Measurements from ENCODE around the gene SEC62.
"Not testable (repeated sequence)": the region's sequence is repeated elsewhere in the genome, so short reads cannot be mapped to it uniquely, and the experiment has no call there.

SEC62 gene

DNA sequence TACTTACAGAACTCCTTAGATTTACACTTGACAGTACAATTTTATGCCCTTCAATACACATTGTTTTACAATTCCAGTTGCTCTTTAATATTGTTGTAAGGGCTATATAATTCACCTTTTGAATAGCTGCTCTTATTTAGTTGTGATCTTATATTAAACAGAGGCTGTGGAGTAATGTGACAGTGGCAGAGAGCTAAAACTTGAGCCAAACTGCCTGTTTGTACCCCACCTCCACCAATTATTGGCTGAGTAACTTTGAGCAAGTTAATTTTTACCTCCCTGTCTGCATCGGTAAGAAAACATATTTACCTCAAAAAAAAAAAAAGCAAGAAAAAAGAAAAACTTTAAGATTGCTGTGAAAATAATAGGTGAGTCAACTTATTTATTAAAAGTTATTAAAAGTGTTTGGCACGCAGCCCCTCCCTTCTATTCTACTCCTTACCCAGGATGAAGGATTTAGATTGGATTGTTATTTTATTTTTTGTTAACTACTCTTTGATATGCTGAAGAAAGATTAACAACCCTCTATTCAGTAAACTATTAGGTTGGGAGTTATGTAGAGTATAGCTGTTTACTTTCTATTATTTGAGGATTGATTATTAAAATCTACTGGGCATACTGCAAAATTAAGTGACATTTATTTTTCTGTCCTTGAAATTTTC lies 1.7 kb downstream of the SEC62 start:
- DNase-seq, result no peak

DNA sequence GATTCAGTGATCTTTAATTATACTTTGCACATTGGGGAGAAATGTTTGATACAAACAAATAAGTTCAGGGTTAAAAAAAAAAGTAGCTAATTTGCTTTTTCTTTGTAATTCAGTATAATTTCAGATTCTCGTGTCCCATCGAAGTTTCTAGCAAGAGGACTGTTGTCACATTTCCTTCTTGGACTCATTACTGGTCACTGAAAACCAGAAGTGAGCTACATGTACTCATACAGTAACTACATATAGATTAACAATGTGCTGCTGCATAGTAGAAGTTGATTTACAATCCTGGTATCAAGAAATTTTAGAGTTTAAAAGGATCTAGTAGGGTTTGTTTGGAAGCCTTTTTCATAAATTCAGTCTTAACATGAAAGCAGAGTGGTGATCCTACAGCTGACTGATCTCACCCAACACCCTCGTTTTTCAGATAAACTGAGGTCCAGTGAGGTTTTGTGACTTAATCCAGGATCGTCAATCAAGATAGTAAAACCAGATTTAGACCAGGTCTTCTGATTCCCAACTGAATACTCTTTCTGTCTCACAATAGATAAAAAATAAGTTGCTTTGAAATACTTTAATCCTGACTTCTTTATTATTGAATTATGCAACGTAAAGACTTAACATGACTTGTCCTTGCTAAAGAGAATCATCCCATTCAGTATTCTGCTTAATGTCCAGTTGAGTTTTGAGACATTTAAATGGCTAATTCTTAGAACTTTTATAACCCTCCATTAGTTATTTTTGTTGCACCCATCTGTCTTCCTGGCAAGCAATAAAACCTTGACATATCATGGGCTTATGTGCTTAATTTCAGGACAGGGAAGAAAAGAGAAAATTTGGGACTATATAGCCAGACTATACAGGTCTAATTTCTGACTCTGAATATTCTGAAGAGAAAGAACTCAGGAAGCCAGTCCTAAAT lies 2.8 kb downstream of the SEC62 start:
- no peak for DNase-seq

DNA sequence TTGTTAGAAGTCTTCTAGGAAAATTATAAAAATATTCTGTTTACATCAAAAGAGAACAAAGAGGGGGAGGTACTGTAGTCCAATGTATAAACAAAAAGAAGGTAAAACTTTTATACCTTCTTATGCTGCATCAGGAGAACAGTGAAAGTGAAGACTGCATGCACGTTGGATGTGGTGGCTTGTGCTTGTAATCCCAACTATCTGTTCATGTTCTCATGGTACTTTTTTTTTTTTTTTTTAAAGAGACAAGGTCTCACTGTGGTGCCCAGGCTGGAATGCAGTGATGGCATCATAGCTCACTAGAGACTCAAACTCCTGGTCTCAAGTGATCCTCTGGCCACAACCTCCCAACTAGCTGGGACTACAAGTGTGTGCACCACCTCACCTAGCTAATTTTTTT lies 4.2 kb downstream of the SEC62 start:
- DNase-seq, result no peak

DNA sequence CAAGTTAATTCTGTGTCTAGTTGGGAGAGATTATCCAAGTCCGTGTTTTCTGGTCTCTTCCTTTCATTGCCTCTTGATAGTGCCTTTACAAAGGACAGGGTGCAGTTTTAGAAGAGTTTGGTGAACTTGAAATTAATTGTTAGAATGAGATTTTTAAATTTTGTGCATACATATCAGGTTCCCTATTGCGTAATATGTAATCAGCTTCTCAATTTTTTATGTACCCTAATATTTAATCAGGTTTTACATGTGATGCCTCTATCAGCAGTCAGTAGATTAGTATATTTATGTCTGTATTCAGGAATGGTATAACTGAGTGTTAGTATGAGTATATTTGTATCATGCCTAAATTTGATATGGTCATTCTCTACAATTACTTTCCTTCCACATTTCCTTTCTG lies 4.9 kb downstream of the SEC62 start:
- no peak for DNase-seq

DNA sequence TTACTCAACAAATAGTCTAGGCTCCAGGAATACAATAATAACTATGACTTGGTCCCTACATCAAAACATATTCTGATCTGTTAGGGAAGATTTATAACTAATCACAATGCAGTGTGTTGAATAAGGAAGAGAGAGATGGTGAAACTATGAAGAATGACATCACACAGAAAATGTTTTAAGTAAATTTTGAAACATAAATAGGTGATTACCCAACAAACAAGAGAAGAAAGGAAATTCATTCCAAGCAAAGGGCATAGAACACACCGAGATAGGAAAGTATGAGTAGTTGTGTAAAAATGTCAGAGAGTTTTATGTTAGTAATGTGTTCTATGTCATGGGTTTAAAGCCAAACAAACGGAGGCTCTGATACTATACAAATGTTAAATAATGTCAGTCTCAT lies 13.4 kb downstream of the SEC62 start:
- no peak for DNase-seq

DNA sequence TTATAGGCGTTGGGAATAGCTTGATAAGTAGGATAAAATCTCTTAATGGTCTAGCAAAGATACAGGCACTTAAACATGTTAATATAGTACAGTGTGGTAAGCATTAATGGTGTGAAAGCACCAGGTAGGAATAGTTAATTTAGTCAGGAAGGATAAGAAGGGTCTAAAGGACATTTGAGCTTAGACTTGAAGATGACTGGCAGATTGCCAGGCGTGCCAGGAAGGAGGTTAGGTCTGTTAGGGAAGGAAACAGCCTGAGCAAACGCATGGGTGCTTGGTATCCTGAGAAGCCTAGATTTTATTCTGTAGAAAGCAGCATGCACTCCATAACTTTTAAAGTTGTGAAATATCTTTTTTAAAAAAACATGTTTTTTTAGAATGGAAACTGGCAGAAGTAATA lies 17.7 kb downstream of the SEC62 start:
- DNase-seq, result no peak

DNA sequence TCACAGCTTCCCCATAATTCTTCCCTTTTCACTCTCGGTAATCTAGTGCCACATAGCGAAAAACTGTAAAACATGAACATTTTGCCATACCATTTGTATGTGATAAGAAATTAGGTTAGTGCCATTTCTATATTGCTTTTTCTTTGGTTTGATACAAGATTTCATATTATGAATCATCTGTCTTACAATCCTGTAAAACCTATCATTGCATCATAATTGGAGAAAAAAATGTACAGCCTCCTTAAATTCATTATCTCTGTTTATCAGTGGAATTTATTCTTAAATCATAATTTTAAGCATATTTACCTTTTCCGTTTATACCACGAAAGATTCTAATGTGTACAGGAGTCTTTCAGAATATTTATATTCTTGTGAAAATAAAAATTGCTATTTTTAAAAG lies 23.8 kb downstream of the SEC62 start:
- DNase-seq, result no peak

DNA sequence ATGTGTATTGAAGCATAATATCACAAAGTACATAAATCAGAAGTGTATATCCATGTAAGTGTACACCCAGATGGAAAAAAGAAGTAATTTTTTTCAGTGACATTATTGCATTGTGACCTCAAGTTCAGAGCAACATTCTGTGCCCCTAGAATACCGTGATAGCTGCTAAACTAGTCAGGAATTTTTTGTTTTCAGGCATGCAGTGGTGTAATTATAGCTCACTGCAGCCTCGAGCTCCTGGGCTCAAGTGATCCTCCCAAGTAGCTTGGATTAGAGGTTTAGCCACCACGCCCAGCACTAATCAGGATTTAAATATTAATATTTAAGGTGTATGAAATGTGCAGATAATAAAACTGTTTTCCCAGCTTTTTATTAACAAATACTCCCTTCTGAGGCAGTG lies 25.5 kb downstream of the SEC62 start:
- DNase-seq, result no peak

DNA sequence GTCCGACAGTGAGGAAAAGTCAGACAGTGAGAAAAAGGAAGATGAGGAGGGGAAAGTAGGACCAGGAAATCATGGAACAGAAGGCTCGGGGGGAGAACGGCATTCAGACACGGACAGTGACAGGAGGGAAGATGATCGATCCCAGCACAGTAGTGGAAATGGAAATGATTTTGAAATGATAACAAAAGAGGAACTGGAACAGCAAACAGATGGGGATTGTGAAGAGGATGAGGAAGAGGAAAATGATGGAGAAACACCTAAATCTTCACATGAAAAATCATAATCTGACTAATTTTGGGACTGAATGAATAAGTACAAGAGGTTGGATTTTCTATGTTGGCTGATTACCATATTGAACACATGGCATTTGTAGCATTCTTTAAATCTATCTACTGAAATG lies 26.2 kb downstream of the SEC62 start:
- no peak for DNase-seq

DNA sequence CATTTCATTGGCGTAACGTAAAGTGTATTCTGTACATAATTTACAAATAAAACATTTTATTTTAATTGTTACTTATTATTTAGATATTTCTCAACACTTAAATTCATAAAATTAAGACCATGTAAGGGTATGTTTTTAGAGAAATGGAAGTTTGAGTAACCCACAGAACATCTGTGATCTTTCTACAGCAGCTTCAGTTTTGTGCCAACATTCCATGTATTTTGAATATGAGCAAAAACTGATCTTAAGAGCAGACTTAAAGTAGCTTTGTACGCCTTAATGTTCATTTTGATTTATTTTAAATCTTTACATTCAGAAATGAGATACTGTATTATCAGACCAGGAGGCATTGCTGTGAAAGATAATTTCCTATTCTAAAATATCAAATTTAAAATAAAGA lies 27.2 kb downstream of the SEC62 start:
- no peak for DNase-seq

DNA sequence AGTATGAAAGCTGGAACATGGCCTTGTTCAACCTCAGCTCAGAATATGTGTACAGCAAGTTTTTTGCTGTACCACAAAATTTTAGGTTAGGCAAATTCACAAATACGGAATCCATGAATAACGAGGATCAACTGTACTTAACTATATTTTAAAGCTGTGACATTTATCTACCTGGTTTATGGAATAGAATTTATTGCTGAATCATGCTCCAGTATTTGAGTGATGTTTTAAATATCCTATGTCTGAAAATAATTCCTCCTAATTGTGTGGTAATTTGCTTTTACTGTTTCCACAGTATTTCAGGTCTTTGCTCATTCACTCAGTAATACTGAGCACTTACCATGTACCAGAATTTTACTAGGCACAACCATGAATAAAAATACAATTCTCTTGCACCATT lies 29.5 kb downstream of the SEC62 start:
- DNase-seq, result no peak

DNA sequence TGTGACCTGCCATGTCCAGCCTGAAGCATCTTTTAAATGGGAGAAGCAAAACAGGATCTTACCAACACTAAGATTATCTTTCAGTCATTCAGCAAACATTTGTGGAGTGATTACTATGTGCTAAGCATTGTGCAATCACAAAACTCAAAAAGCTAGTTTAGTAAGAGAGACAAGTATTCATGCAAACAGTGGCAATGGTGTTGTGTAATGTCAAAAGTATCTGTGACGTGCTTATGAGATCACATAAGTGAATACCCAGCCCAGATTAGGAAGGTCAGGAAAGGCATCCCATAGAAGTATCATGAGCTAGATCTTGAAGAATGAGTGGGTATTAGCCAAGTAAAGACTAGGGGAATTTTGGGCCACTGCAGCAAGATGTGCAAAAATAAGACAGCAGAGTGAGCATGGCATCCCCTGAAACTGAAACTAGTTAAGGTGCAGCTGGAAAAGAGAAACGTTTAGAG lies 32.1 kb downstream of the SEC62 start:
- no peak for DNase-seq

DNA sequence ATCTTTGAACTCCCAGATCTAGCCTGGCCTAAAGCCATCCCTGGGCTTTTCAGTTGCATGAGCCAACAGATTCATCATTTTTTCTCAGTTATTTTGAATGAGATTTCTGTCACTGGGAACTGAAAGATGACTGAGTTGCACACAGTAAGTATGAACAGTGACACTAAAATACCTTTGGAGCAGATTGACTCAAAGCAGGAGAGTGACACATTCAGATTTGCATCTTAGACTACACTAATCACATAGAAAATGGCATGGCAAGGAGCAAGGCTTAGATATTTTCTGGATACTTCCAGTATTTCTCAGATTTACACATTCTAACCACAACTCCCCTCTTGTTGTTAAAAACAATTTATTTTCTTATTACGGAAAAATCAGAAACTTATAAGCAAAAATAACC lies 32.8 kb downstream of the SEC62 start:
- no peak for DNase-seq

DNA sequence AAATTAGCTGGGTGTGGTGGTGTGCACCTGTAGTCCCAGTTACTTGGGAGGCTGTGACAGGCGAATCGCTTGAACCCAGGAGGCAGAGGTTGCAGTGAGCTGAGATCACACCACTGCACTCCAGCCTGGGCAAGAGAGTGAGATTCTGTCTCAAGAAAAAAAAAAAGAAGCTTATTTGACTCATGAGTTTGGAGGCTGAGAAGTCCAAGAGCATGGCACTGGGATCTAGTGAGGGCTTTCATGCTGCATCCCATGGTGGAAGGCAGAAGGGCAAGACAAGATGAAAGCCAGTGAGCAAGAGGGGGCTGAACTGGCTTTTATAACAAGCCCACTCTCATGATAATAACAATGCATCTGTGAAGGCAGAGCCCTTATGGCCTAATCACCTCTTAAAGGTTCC lies 33.4 kb downstream of the SEC62 start:
- DNase-seq, result no peak

DNA sequence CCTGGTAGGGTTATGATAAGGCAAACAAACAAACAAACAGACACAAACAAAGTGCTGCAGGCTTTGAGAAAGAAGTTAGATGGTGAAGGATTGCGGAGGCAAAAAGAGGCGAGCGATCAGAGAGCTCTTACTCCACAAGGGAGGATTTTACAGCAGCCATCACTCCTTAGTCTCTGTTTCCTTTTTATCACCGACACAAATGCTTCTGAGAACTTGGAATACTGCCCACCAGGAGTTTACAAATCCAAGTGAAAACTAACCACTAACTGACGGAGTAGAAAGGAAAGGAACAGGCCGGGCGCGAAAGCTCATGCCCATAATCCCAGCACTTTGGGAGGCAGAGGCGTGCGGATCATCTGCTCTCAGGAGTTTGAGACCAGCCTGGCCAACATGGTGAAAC lies 35.6 kb downstream of the SEC62 start:
- no peak for DNase-seq

DNA sequence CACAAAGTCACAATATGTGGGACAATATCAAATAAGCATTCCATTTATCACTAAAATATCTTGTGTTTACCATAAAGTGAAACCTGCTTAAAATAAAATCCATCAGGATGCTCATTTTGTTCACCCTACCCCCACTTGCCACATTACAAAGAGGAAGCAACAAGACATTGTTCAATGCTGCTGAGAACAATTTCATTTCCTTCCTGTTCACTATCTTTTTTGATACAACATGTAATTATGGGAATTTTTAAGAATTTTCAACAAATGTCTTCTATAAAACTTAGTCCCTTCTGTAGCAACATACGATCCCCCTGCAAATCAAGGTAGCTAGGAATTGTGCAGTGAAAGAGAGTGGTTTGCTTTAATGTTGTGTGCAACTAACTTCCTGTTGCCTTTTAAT lies 36.3 kb downstream of the SEC62 start:
- no peak for DNase-seq

DNA sequence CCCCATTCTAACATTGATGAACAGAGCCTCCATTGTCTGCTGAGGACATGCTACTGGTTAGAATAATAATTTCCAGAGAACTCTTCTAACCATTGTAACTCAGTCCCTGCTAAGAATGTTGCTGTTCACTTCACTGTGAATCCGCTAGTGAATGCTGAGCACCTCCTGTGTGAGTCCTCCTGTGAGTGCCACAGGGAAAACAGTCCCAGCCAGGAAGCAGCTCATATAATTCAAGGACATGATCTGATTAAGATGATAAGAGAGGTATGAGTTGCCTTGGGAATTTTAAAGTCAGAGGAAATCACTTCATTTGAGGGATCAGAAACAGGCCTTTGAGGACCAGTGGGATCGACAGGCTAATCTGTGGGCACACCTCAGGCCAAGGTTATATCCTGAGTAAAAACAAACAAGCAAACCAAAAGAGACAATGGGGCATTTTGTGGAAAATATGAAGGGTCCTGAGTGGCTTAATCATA lies 37.3 kb downstream of the SEC62 start:
- no peak for DNase-seq

DNA sequence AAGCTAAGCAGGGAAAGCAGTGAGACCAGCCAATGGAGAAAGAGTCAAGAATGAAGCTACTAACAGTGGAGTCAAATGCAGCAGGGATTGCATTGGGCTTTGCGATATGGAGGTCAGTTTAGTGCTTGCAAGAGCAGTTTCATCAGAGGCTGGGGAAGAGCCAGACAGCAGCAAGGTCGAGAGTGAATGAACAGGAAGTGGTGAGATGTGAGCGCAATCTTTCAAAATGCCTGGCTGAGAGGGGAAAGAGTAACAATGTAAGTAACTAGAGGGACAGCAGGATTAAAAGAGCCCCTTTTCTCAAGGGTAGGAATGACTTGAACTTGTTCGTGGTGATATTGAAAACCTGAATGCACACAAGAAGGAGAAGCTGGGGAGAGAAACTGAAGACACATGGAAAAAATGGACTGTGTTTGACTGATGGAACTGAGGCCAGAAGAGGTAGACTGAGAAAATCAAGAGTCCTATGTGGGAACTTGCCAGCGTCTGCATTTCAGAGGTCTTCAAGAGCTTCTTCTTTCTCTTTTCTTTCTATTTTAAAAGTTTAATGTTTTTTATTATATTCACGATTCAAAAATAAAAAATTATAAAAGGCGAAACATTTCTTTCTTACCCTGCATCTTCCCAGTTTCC lies 40.5 kb downstream of the SEC62 start:
- peak; percentile 29 to 31 for DNase-seq

DNA sequence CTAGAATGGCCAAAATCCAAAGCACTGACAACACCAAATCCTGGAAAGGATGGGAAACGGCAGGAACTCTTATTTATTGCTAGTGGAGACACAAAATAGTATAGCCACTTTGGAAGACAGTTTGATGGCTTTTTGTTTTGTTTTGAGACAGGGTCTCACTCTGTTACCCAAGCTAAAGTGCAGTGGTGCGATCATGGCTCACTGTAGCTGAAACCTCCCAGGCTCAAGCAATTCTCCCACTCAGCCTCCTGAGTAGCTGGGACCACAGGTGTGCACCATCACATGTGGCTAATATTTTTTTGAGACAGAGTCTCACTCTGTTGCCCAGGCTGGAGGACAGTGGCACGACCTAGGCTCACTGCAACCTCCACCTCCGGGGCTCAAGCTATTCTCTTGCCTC lies 43.9 kb downstream of the SEC62 start:
- DNase-seq, result no peak

DNA sequence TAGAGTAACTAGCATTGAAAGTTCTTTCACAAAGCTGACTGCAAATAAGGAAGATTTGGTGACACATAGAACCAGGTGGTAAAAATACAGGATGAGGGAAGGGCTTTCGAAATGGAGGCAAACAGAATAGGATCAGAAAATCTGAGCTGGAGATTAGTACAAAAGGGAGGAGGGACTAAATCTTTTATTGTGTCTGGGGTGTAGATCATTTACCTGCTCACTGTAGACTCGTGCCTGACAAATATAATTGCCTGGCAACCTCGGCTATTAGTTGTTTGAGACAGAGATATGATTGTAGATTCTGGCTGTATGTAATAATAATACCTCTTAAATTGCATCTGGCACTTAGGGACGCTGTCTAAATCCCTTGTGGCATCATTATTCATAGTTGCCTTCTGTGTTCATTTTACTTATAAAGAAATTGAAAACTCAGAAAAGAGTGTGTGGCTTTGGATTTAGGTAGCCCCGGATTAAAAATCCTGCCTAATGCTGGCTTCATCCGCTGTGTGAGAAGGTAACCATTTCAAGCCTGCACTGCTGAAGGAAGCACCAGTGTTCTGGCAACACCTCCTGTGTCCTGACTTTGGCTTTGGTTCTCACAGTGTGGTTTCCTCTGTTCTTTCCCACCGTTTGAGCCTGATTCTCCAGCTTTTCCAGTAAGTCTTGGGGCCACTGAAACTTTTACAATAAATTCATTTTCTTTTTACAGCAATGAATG lies 46.2 kb downstream of the SEC62 start:
- no peak for DNase-seq

DNA sequence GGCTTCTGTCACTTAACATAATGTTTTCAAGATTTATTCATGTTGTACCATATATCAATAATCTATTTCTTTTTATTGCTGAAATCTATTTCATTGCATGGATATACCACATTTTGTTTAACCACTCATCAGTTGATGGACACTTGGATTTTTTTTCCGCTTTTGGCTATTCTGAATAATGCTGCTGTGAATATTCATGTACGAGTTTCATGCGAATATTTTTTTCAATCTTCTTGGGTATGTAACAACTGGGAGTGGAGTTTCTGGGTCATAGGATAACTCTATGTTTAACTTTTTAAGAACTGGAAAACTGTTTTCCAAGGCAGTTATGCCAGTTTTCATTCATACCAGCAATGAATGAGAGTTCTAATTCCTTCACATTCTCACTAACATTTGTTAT lies 49.5 kb downstream of the SEC62 start:
- DNase-seq, result no peak

DNA sequence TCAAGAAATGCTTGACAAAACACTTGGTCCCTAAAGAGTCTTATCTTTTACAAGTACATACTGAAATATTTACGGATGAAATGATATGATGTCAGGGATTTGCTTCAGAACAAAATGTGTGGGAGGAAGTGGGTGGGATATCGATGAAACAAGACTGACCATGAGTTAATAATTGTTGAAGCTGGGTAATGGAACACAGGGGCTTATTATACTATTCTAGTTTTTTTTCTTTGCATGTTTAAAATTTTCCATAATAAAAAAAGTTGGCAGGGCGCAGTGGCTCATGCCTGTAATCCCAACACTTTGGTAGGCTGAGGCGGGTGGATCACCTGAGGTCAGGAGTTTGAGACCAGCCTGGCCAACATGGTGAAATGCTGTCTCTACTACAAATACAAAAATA lies 52.7 kb downstream of the SEC62 start:
- DNase-seq, result not testable (repeated sequence)

DNA sequence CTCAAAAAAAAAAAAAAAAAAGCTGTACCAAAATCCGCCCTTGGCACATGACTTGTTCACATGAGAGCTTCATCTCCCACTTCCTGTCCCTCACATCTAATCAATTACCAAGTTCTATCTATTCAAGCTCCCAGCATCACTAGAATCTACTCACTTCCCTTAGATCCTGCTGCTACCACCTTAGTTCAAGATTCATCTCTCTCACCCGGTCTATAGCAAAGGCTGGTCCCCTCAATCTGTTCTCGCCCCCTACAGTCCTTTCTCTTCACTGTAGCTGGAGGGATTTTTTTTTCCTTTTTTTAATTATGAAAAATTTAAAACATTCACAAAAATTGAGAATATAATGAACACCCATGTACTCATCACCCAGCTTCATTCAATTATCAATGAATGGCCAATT lies 54.5 kb downstream of the SEC62 start:
- DNase-seq, result no peak
